ENCODE results near the gene NXPE4.
"Not testable (repeated sequence)": the region's sequence is repeated elsewhere in the genome, so short reads cannot be mapped to it uniquely, and the experiment has no call there.

The NXPE4 gene

DNA sequence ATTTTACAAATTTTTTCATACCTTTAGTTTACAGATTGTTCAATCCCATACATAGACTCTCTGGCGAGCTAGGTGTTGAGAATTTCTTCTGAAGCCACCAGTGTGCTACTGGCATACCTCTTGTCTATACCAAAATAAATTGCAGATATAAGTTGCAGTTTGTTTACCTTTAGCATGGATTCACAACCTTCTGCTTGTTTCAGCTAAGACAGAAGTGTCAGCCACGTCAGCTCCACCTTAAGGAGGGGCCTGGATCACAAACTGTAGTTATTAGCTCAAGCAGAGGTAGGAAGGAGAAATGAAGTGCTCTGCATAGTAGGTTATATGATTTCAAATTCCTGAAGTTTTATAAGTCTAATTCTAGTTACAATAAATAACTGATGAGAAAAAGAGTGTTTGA is at the start of gene NXPE4:
Gene NXPE4, minus strand, starts transcription at position 216 of the 400 bp plus-strand sequence. CDS start 1,027 bp downstream, outside the sequence.
- no peak for DNase-seq (ENCODE audit: low read depth in 2 of 3, low spot score in 2 of 3)

DNA sequence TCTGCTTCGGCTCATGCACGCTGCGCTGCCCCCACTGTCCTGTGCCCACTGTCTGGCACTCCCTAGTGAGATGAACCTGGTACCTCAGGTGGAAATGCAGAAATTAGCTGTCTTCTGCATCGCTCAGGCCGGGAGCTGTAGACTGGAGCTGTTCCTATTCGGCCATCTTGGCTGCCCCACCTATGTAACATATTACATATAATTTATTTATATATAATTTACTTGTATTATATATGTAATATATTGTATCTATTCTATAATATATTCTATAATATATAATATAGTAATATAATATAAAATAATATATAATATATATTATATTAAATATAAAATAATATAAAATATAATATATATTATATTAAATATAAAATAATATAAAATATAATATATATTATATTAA is 43.9 kb upstream of the NXPE4 start:
- DNase-seq (ENCODE audit: low read depth in 2 of 3, low spot score in 2 of 3): not testable (repeated sequence)

DNA sequence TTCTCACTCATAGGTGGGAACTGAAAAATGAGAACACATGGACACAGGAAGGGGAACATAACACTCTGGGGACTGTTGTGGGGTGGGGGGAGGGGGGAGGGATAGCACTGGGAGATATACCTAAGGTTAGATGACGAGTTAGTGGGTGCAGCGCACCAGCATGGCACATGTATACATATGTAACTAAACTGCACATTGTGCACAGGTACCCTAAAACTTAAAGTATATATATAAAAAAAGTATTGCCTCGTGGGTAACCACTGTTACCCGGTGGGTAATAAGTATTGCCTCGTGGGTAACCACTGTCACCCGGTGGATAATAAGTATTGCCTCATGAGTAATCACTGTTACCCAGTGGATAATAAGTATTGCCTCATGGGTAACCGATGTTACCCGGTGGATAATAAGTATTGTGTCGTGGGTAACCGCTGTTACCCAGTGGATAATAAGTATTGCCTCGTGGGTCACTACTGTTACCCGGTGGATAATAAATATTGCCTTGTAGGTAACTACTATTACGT is 35.9 kb upstream of the NXPE4 start:
- not testable (repeated sequence) for DNase-seq (ENCODE audit: low read depth in 2 of 3, low spot score in 2 of 3)

- no peak for DNase-seq (ENCODE audit: low read depth in 2 of 3, low spot score in 2 of 3)
These were observed 29.7 kb upstream of the NXPE4 start for GRCh38 chr11:114625294-114625693.

GRCh38 chr11:114624455-114625207 is 29.0 kb upstream of the NXPE4 start:
- no peak for DNase-seq (ENCODE audit: low read depth in 2 of 3, low spot score in 2 of 3)

- DNase-seq (ENCODE audit: low read depth in 2 of 3, low spot score in 2 of 3): no peak
These were observed 28.1 kb upstream of the NXPE4 start for GRCh38 chr11:114623720-114624119.

GRCh38 chr11:114622858-114623257 is 27.3 kb upstream of the NXPE4 start:
- no peak for DNase-seq (ENCODE audit: low read depth in 2 of 3, low spot score in 2 of 3)

DNA sequence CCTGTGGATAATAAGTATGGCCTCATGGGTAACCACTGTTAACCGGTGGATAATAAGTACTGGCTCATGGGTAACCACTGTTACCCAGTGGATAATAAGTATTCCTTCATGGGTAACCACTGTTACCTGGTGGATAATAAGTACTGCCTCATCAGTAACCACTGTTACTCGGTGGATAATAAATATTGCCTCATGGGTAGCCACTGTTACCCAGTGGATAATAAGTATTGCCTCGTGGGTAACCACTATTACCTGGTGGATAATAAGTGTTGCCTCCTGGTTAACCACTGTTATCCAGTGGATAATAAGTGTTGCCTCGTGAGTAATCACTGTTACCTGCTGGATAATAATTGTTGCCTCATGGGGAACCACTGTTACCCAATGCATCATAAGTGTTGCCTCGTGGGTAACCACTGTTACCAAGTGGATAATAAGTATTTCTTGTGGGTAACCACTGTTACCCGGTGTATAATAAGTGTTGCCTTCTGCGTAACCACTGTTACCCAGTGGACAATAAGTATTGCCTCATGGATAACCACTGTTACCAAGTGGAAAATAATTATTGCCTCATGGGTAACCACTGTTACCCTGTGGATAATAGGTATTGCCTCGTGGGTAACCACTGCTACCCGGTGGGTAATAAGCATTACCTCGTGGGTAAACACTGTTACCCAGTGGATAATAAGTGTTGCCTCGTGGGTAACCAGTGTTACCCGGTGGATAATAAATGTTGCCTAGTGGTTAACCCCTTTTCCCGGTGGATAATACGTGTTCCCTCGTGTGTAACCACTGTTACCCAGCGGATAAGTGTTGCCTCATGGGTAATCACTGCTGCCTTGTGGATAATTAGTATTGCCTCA is 26.6 kb upstream of the NXPE4 start:
- no peak for DNase-seq (ENCODE audit: low read depth in 2 of 3, low spot score in 2 of 3)

- DNase-seq (ENCODE audit: low read depth in 2 of 3, low spot score in 2 of 3): no peak
These were observed 25.5 kb upstream of the NXPE4 start for GRCh38 chr11:114621072-114621471.

DNA sequence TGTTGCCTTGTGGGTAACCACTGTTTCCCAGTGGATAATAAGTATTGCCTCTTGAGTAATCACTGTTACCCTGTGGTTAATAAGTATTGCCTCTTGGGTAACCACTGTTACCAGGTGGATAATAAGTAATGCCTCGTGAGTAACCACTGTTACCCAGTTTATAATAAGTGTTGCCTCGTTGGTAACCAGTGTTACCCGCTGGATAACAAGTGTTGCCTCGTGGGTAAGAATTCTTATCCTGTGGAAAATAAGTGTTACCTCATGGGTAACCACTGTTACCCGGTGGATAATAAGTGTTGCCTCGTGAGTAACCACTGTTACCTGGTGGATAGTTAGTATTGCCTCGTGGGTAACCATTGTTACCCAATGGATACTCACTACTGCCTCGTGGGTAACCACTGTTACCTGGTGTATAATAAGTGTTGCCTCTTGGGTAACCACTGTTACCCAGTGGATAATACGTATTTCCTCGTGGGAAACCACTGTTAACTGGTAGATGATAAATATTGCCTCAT is 24.1 kb upstream of the NXPE4 start:
- no peak for DNase-seq (ENCODE audit: low read depth in 2 of 3, low spot score in 2 of 3)

GRCh38 chr11:114618139-114618538 is 22.6 kb upstream of the NXPE4 start:
- no peak for DNase-seq (ENCODE audit: low read depth in 2 of 3, low spot score in 2 of 3)

- no peak for DNase-seq (ENCODE audit: low read depth in 2 of 3, low spot score in 2 of 3)
These were observed 21.9 kb upstream of the NXPE4 start for GRCh38 chr11:114617157-114618124.

DNA sequence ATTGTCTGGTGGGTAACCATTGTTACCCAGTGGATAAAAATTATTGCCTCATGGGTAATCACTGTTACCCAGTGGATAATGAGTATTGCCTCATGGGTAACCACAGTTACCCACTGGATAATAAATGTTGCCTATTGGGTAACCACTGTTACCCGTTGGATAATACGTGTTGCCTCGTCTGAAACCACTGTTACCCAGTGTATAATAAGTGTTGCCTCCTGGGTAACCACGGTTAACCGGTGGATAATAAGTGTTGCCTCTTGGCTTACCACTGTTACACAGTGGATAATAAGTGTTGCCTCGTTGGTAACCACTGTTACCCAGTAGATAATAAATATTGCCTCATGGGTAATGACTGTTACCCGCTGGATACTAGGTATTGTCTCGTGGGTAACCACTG is 20.9 kb upstream of the NXPE4 start:
- DNase-seq (ENCODE audit: low read depth in 2 of 3, low spot score in 2 of 3): no peak

GRCh38 chr11:114615448-114616361 is 20.1 kb upstream of the NXPE4 start:
- no peak for DNase-seq (ENCODE audit: low read depth in 2 of 3, low spot score in 2 of 3)

GRCh38 chr11:114614127-114614720 is 18.6 kb upstream of the NXPE4 start:
- no peak for DNase-seq (ENCODE audit: low read depth in 2 of 3, low spot score in 2 of 3)

- not testable (repeated sequence) for DNase-seq (ENCODE audit: low read depth in 2 of 3, low spot score in 2 of 3)
These were observed 17.5 kb upstream of the NXPE4 start for GRCh38 chr11:114613094-114613493.

- DNase-seq (ENCODE audit: low read depth in 2 of 3, low spot score in 2 of 3): no peak
These were observed 17.1 kb upstream of the NXPE4 start for GRCh38 chr11:114612686-114613085.

DNA sequence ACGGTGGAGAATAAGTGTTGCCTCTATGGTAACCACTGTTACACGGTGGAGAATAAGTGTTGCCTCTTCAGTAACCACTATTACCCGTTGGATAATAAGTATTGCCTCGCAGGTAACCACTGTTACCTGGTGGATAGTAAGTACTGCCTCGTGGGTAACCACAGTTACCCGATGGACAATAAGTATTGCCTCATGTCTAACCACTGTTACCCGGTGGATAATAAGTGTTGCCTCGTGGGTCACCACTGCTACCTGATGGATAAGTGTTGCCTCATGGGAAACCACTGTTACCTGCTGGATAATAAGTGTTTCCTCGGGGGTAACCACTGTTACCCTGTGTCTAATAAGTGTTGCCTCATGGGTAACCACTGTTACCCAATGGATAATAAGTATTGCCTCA is 16.6 kb upstream of the NXPE4 start:
- DNase-seq (ENCODE audit: low read depth in 2 of 3, low spot score in 2 of 3): not testable (repeated sequence)
